A673 (cell line): Measurements from ENCODE around the gene PSTK.

ENCODE experiments used
- EZH2 ChIP-seq: fragments of 200-600 bp; sonication (generic); IDR thresholded peaks from 2 replicates; pipeline ENCODE4 v1.6.1; 2017; ENCODE audit warnings: borderline replicate concordance, low read depth, mild to moderate bottlenecking, mixed read lengths, antibody characterized with exemption, low read length; ENCODE audit not compliant: poor library complexity, severe bottlenecking
- TF ChIP-seq, protein P1 (sequence below): fragments of 300-800, 200-600 bp; sonication (generic); conservative IDR thresholded peaks from 2 replicates; pipeline ENCODE4 v1.5.1; 2017; ENCODE audit warnings: low read depth, mild to moderate bottlenecking, antibody characterized with exemption, low read length, moderate library complexity, mixed read lengths

DNA sequence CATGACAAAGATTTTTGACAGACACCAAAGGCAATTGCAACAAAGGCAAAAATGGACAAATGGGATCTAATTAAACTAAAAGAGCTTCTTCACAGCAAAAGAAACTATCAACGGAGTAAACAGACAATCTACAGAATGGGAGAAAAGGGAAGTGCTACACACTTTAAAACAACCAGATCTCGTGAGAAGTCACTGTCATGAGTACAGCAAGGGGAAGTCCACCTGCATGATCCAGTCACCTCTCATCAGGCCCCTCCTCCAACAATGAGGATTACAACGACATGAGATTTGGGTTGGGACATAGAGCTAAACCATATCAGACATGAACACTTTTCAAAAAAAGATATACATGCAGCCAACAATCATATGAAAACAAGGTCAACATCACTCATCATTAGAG lies 11.5 kb upstream of the PSTK start:
- TF ChIP-seq, protein P1, sequence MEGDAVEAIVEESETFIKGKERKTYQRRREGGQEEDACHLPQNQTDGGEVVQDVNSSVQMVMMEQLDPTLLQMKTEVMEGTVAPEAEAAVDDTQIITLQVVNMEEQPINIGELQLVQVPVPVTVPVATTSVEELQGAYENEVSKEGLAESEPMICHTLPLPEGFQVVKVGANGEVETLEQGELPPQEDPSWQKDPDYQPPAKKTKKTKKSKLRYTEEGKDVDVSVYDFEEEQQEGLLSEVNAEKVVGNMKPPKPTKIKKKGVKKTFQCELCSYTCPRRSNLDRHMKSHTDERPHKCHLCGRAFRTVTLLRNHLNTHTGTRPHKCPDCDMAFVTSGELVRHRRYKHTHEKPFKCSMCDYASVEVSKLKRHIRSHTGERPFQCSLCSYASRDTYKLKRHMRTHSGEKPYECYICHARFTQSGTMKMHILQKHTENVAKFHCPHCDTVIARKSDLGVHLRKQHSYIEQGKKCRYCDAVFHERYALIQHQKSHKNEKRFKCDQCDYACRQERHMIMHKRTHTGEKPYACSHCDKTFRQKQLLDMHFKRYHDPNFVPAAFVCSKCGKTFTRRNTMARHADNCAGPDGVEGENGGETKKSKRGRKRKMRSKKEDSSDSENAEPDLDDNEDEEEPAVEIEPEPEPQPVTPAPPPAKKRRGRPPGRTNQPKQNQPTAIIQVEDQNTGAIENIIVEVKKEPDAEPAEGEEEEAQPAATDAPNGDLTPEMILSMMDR, result no peak
- no peak for TF ChIP-seq EZH2
